K562 (cell line): ENCODE measurements around the gene IPO9. TPM values are rescaled to one million over a fixed set of nuclear protein-coding genes. Genes with fewer than 3 reads are reported as not detected.

Experiments
- BCL6 ChIP-seq: fragments of 250-450 bp; sonication (Bioruptor Pico); IDR thresholded peaks from 2 replicates; pipeline ENCODE4 v1.4.0; 2020
- CHD4 ChIP-seq: fragments of 200-600 bp; sonication (generic); IDR thresholded peaks from 3 replicates; pipeline ENCODE4 v1.6.1; 2012; ENCODE audit warnings: low read depth, mild to moderate bottlenecking, mixed read lengths, low read length, inconsistent platforms; ENCODE audit not compliant: insufficient read depth, insufficient replicate concordance, poor library complexity, severe bottlenecking
- ELF2 ChIP-seq: fragments of 250-450 bp; sonication (Bioruptor Pico); IDR thresholded peaks from 2 replicates; pipeline ENCODE4 v1.5.0; 2021; ENCODE audit warnings: mild to moderate bottlenecking
- HCFC1 ChIP-seq: IDR thresholded peaks from 2 replicates; pipeline ENCODE4 v1.6.1; 2012; ENCODE audit warnings: low read depth, low read length, improper control_type of control experiment
- JUNB ChIP-seq: fragments of 450-650 bp; formaldehyde crosslinking; conservative IDR thresholded peaks from 2 replicates; pipeline ENCODE4 v1.4.0; 2020; ENCODE audit warnings: mild to moderate bottlenecking
- LARP7 ChIP-seq: fragments of 450-650 bp; IDR thresholded peaks from 2 replicates; pipeline ENCODE4 v1.6.1; 2016
- MAFK ChIP-seq: IDR thresholded peaks from 2 replicates; pipeline ENCODE4 v1.6.1; 2011; ENCODE audit warnings: low read length, improper control_type of control experiment
- NR2C1 ChIP-seq, 2 experiments: fragments of 450-650 bp; IDR thresholded peaks; 2 replicates each; pipeline ENCODE4 v1.6.1; 2017; ENCODE audit warnings: mild to moderate bottlenecking in 2 of 2, antibody characterized with exemption in 1 of 2, inconsistent platforms in 1 of 2, missing compliant biosample characterization in 1 of 2, missing genetic modification characterization in 1 of 2
- PCBP1 ChIP-seq: fragments of 200-400 bp; formaldehyde crosslinking; IDR thresholded peaks from 2 replicates; pipeline ENCODE4 v1.6.1; 2018; ENCODE audit warnings: mild to moderate bottlenecking, low read depth, low read length; ENCODE audit not compliant: poor library complexity, severe bottlenecking
- PHB ChIP-seq: fragments of 250-450 bp; sonication (Bioruptor Pico); IDR thresholded peaks from 2 replicates; pipeline ENCODE4 v1.5.0; 2021
- TEAD1 ChIP-seq, 2 experiments: fragments of 450-650 bp in 1 of 2; sonication (generic) in 1 of 2; formaldehyde crosslinking; IDR thresholded peaks; 2 replicates each; pipeline versions ENCODE4 v1.4.0 to v1.8.0; 2020 to 2022; ENCODE audit warnings: mild to moderate bottlenecking in 2 of 2, missing genetic modification reagents in 1 of 2
- TRIM25 ChIP-seq: fragments of 450-650 bp; IDR thresholded peaks from 2 replicates; pipeline ENCODE4 v1.7.0; 2016; ENCODE audit warnings: borderline replicate concordance
- ZBTB49 ChIP-seq: sonication (generic); formaldehyde crosslinking; IDR thresholded peaks from 2 replicates; pipeline ENCODE4 v1.8.0; 2022; ENCODE audit warnings: missing genetic modification reagents, mild to moderate bottlenecking, borderline replicate concordance
- ZKSCAN1 ChIP-seq: fragments of 150-350 bp; IDR thresholded peaks from 2 replicates; pipeline ENCODE4 v1.6.1; 2016; ENCODE audit warnings: low read depth, low read length
- ZNF436 ChIP-seq: fragments of 250-450, 450-650 bp; sonication (Bioruptor Pico); formaldehyde crosslinking; IDR thresholded peaks from 2 replicates; pipeline ENCODE4 v1.7.0; 2020; ENCODE audit warnings: mild to moderate bottlenecking
- ZNF609 ChIP-seq: sonication (generic); formaldehyde crosslinking; IDR thresholded peaks from 2 replicates; pipeline ENCODE4 v1.8.1; 2023; ENCODE audit warnings: missing genetic modification reagents, mild to moderate bottlenecking, borderline replicate concordance
- polyA plus RNA-seq, 8 experiments: library from polyadenylated mRNA; depleted of rRNA in 4 of 8; stranded (reverse) in 5 of 8; unstranded in 3 of 8; fragments of >200 nt; fragmentation: Nextera tagmentation in 2 of 8; fragmentation: Illumina TruSeq in 1 of 8; extraction: Ambion mirVana in 2 of 8; extraction: Trizol in 1 of 8; gene quantifications; 2 replicates each; pipeline versions ENCODE4 v1.2.1 to v1.2.3, GENCODE V29; 2011 to 2014; ENCODE audit warnings: inconsistent platforms in 1 of 8, missing spikeins in 1 of 8
- total RNA-seq, 7 experiments: library from RNA; depleted of rRNA in 6 of 7; stranded (reverse); fragments of >200 nt in 6 of 7; fragmentation: Illumina TruSeq in 2 of 7; extraction: Trizol in 2 of 7; gene quantifications; 2 replicates each; pipeline versions ENCODE4 v1.2.1 to v1.2.3, GENCODE V29; 2011 to 2021; ENCODE audit warnings: low replicate concordance in 1 of 7
- TF ChIP-seq, protein P1 (sequence below): fragments of 450-650 bp; IDR thresholded peaks from 2 replicates; pipeline ENCODE4 v1.6.1; 2016; ENCODE audit warnings: antibody characterized with exemption

The IPO9 gene
- total and polyA plus RNA-seq, 9 of the 15 experiments (the other 6 are each of a cell fraction or from before 2014, with no cell fraction given): 27.9 to 78.6 (median 43.9) TPM

DNA sequence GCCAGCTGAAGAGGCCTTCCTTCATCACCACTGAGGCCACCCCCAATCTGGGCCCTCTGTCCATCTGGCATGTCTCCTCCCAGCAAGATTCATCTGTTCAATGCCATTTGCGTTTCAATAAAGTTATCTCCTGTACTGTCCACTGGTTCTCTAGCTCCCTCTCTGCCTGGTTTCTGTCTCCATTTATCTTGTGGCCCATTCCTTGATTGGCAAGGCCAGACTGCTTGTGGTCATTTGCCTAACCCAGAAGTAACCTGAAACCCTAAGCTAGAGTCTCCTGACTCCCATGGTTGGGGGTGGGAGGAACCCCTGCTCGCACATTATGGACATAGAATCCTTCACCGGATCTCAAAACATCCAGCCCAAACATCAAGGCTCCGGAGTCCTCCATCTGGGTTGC is 2.1 kb upstream of the IPO9 start (continued):
- TF ChIP-seq ZNF609 (CRISPR knock-in tag) (no peak), HCFC1 (0 out of 2 replicates have a peak, but pooled peaks have one; percentile 9), LARP7 (no peak), PHB (CRISPR knock-in tag) (no peak), ELF2 (no peak), MAFK (0 out of 2 replicates have a peak, but pooled peaks have one; percentile 6), ZBTB49 (no peak), CHD4 (peak; percentile 47), TRIM25 (no peak), NR2C1 (IDR thresholded peaks at IDR 0.05) (no peak), NR2C1 (tag; IDR thresholded peaks at IDR 0.05) (no peak), JUNB (CRISPR knock-in tag) (no peak), ZNF436 (CRISPR knock-in tag) (no peak), BCL6 (CRISPR knock-in tag) (no peak), ZKSCAN1 (peak; percentile 55; the same call in 1 of the 2 replicates), PCBP1 (no peak), TEAD1 (CRISPR knock-in tag; IDR thresholded peaks at IDR 0.05) (no peak)
- TF ChIP-seq, protein P1, sequence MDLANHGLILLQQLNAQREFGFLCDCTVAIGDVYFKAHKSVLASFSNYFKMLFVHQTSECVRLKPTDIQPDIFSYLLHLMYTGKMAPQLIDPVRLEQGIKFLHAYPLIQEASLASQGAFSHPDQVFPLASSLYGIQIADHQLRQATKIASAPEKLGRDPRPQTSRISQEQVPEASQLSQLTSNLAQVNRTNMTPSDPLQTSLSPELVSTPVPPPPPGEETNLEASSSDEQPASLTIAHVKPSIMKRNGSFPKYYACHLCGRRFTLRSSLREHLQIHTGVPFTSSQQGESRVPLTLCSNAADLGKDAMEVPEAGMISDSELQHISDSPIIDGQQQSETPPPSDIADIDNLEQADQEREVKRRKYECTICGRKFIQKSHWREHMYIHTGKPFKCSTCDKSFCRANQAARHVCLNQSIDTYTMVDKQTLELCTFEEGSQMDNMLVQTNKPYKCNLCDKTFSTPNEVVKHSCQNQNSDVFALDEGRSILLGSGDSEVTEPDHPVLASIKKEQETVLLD: no peak
